Measurements from ENCODE around the gene ADARB2. TPM values are rescaled to one million over a fixed set of nuclear protein-coding genes. Genes with fewer than 3 reads are reported as not detected.

Gene ADARB2
- total RNA-seq, 3 donors from 2014 or later: 0.31 to 4.2 TPM; not detected in 1

DNA sequence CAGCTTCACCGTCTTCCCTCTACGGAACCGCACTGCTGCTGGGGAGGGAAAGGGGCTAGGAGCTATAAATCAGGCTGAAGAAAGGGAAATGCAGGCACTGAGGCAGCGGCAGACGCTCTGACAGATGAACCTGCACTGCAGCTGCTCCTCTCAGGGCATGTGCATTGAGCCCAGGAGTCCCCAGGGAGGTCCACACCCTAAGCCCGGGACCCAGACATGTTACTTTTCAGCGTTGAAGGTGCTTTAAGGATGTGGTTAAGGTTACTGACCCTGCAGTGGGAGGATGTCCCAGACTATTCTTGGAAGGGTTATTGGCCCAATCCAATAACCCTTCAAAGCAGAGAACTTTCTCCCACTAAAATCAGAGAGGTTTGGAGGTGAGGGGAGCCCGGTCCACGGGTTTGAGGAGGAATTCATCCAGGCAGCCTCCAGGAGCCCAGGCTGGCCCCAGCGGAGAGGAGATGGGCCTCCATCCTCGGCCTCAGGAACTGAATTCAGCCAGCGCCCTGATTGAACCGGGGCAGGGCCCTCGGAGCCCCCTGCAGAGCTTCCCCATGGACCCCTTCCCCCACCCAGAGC, 75.4 kb downstream of the ADARB2 start:
- Histone ChIP-seq H3K36me3 (ENCODE audit: low read depth) (no peaks in the 10 kb centered on the region), H3K9me3 (no peaks in the 10 kb centered on the region), H3K4me3 (no peak overlapping the region), H3K4me1 (ENCODE audit: low read depth) (no peaks in the 10 kb centered on the region)
- peak; percentile 61 for ATAC-seq
- intact Hi-C loops (cut with DNase I, micrococcal nuclease): no loop called here
- no peak for DNase-seq
- TF ChIP-seq CTCF (IDR thresholded peaks at IDR 0.05): no peak

GRCh38 chr10:1661416-1661815, 75.9 kb downstream of the ADARB2 start:
- Histone ChIP-seq H3K4me3 (no peak overlapping the region), H3K36me3 (ENCODE audit: low read depth) (no peaks in the 10 kb centered on the region), H3K9me3 (no peaks in the 10 kb centered on the region), H3K4me1 (ENCODE audit: low read depth) (no peaks in the 10 kb centered on the region)
- no peak for TF ChIP-seq CTCF (IDR thresholded peaks at IDR 0.05)
- ATAC-seq: no peak
- no peak for DNase-seq
- intact Hi-C loops (cut with DNase I, micrococcal nuclease): no loop called here

DNA sequence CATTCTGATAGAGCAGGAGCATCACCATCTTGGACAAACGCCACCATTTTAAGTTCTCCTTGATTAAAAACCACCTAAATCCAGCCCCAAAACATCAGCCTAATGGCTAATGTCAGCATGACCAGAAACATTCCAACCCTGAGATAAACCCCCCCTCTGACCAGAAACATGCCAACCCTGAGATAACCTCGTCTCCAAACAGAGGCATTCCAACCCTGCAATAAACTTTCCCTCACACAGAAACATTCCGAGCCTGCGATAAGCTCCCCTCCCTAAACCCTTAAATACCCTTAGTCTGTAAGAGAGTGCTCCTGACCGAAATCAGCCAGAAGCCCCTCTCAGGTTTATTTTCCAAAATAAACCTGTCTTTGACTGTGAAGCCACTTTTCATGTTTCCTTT, 76.5 kb downstream of the ADARB2 start:
- no peaks in the 10 kb centered on the region for H3K36me3 ChIP-seq (ENCODE audit: low read depth)
- H3K4me1 ChIP-seq (ENCODE audit: low read depth): no peaks in the 10 kb centered on the region
- ATAC-seq (no peak), DNase-seq (no peak)
- no peak for TF ChIP-seq CTCF (IDR thresholded peaks at IDR 0.05)
- intact Hi-C loops (cut with DNase I, micrococcal nuclease): no loop called here
- H3K4me3 ChIP-seq: no peak overlapping the region
- no peaks in the 10 kb centered on the region for H3K9me3 ChIP-seq

GRCh38 chr10:1660386-1660785, 76.9 kb downstream of the ADARB2 start:
- ATAC-seq: no peak
- no peak overlapping the region for H3K4me3 ChIP-seq
- DNase-seq: no peak
- no peaks in the 10 kb centered on the region for H3K36me3 ChIP-seq (ENCODE audit: low read depth)
- intact Hi-C loops (cut with DNase I, micrococcal nuclease): no loop called here
- no peaks in the 10 kb centered on the region for H3K4me1 ChIP-seq (ENCODE audit: low read depth)
- H3K9me3 ChIP-seq: no peaks in the 10 kb centered on the region
- no peak for TF ChIP-seq CTCF (IDR thresholded peaks at IDR 0.05)

DNA sequence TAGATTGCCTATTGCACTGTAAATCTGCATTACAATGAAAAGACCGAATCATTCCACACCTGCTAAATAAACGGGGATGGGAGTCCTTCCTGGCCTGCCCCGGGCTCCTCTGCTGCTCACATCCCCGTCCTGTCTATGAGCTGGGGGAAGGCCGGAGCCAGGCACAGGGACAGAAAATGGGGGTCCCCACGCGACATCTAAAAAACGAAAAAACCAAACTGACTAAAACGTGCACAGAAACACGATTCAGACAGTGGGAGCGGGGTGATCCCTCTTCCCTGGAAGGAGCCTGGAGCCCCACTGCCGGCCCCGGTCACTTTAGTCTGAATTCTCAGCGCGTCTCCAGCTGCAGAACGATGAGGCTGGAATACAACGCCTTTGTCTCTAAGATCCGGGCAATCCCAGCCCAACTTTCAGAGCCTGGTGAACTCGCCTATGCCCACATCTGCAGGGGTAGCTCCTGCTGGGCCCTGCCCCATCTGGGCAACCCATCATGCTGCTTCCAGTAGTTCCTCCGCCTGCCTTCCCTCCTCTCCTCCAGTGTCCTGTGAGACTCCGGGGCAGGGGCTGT, 78.0 kb downstream of the ADARB2 start:
- no peak for TF ChIP-seq CTCF (IDR thresholded peaks at IDR 0.05)
- Histone ChIP-seq H3K4me1 (ENCODE audit: low read depth) (peaks cover 3% of the 10 kb centered on the region), H3K4me3 (no peak overlapping the region), H3K36me3 (ENCODE audit: low read depth) (no peaks in the 10 kb centered on the region), H3K9me3 (no peaks in the 10 kb centered on the region)
- intact Hi-C loops (cut with DNase I, micrococcal nuclease): no loop called here
- ATAC-seq: no peak
- no peak for DNase-seq
